H1 (cell line): ENCODE results near the gene EZH1. TPM values are rescaled to one million over a fixed set of nuclear protein-coding genes. Genes with fewer than 3 reads are reported as not detected.

Source experiments
- BCL11A ChIP-seq, 2 experiments: IDR thresholded peaks; one replicate each; pipeline ENCODE4 v1.6.1; 2011; ENCODE audit warnings: low read depth in 2 of 2, low read length in 2 of 2, mild to moderate bottlenecking in 2 of 2
- polyA plus RNA-seq, 7 experiments: library from polyadenylated mRNA; depleted of rRNA in 3 of 7; stranded (reverse) in 5 of 7; unstranded in 2 of 7; fragments of >200 nt in 5 of 7; fragments of 200-250 nt in 2 of 7; gene quantifications; 1 replicate in 5 of 7; 2 replicates in 1 of 7; 4 replicates in 1 of 7; pipeline versions ENCODE4 v1.2.1 to v1.2.3, GENCODE V29; 2011 to 2013; ENCODE audit warnings: missing spikeins in 2 of 7, mixed read lengths in 2 of 7
- total RNA-seq: library from RNA; stranded (reverse); fragmentation: NEBNext Ultra II Directional; extraction: Animal tissue kit (Norgen Biotek cat#: 25700); gene quantifications from 2 replicates; pipeline ENCODE4 v1.2.1, GENCODE V29; 2021

Gene EZH1
- total and polyA plus RNA-seq, 2 of the 8 experiments (the other 6 are each of a cell fraction or from before 2014, with no cell fraction given): 17.4 to 20.8 TPM

- TF ChIP-seq BCL11A (IDR thresholded peaks at IDR 0.05; ENCODE audit: low read depth in 2 of 2, low read length in 2 of 2): no peak
Observed at GRCh38 chr17:42780851-42781638, 36.2 kb upstream of the EZH1 start (continued).
